ENCODE measurements around the gene MXRA7. TPM values are rescaled to one million over a fixed set of nuclear protein-coding genes. Genes with fewer than 3 reads are reported as not detected.
"Not testable (repeated sequence)": the region's sequence is repeated elsewhere in the genome, so short reads cannot be mapped to it uniquely, and the experiment has no call there.

MXRA7 gene
- total RNA-seq, 4 donors from 2014 or later, result 24.3 to 43.0 (median 30.6) TPM

GRCh38 chr17:76640550-76641380 lies 70.0 kb downstream of the MXRA7 start:
- no peaks in the 10 kb centered on the region for H3K36me3 ChIP-seq
- no peak overlapping the region for H3K27ac ChIP-seq
- no peak for ATAC-seq
- intact Hi-C loops (cut with DNase I; ENCODE audit: low total_unique reads) (no loop called here), in situ Hi-C loops (cut with MboI; ENCODE audit: low sequenced_read_pairs in 4 of 4) (no loop called here)
- H3K4me3 ChIP-seq, result no peak overlapping the region
- DNase-seq, result no peak
- no peaks in the 10 kb centered on the region for H3K9me3 ChIP-seq
- TF ChIP-seq CTCF (IDR thresholded peaks at IDR 0.05 in 4 of 5, conservative IDR thresholded peaks at IDR 0.05 in 1 of 5), result no peak
- TF ChIP-seq POLR2A (IDR thresholded peaks at IDR 0.05), result no peak
- peaks cover 0 to 3% of the 10 kb centered on the region in 2 donors for H3K4me1 ChIP-seq
- H3K27me3 ChIP-seq, result no peaks in the 10 kb centered on the region

- TF ChIP-seq CTCF (IDR thresholded peaks at IDR 0.05 in 4 of 5, conservative IDR thresholded peaks at IDR 0.05 in 1 of 5), result no peak
- TF ChIP-seq POLR2A (IDR thresholded peaks at IDR 0.05), result no peak
- DNase-seq (no peak), ATAC-seq (no peak)
- Histone ChIP-seq H3K4me3 (no peak overlapping the region), H3K27me3 (no peaks in the 10 kb centered on the region), H3K36me3 (no peaks in the 10 kb centered on the region), H3K27ac (no peak overlapping the region), H3K9me3 (no peaks in the 10 kb centered on the region), H3K4me1 (no peaks in the 10 kb centered on the region)
- intact Hi-C loops (cut with DNase I; ENCODE audit: low total_unique reads), result no loop called here
- in situ Hi-C loops (cut with MboI; ENCODE audit: low sequenced_read_pairs in 4 of 4), result no loop called here
These were observed 72.5 kb downstream of the MXRA7 start for GRCh38 chr17:76638263-76638662.

- H3K27ac ChIP-seq; intact Hi-C loops (cut with DNase I; ENCODE audit: low total_unique reads); H3K9me3 ChIP-seq; H3K27me3 ChIP-seq; DNase-seq; ATAC-seq; H3K36me3 ChIP-seq; in situ Hi-C loops (cut with MboI; ENCODE audit: low sequenced_read_pairs in 4 of 4); H3K4me3 ChIP-seq; H3K4me1 ChIP-seq: not testable (repeated sequence)
These were observed 74.1 kb downstream of the MXRA7 start for GRCh38 chr17:76636486-76637206.

GRCh38 chr17:76635659-76636360 lies 75.0 kb downstream of the MXRA7 start:
- Histone ChIP-seq H3K36me3 (no peaks in the 10 kb centered on the region), H3K4me3 (no peak overlapping the region), H3K27me3 (no peaks in the 10 kb centered on the region), H3K27ac (no peak overlapping the region), H3K4me1 (no peaks in the 10 kb centered on the region), H3K9me3 (no peaks in the 10 kb centered on the region)
- no peak for ATAC-seq
- in situ Hi-C loops (cut with MboI; ENCODE audit: low sequenced_read_pairs in 4 of 4), result no loop called here
- no peak for TF ChIP-seq POLR2A (IDR thresholded peaks at IDR 0.05)
- TF ChIP-seq CTCF (IDR thresholded peaks at IDR 0.05 in 4 of 5, conservative IDR thresholded peaks at IDR 0.05 in 1 of 5), result no peak
- intact Hi-C loops (cut with DNase I; ENCODE audit: low total_unique reads), result no loop called here
- DNase-seq, result no peak

- Histone ChIP-seq H3K36me3 (no peaks in the 10 kb centered on the region), H3K27me3 (no peaks in the 10 kb centered on the region), H3K9me3 (no peaks in the 10 kb centered on the region), H3K4me1 (no peaks in the 10 kb centered on the region), H3K4me3 (no peak overlapping the region), H3K27ac (no peak overlapping the region)
- DNase-seq (no peak), ATAC-seq (no peak)
- TF ChIP-seq POLR2A (IDR thresholded peaks at IDR 0.05) (no peak), CTCF (IDR thresholded peaks at IDR 0.05 in 4 of 5, conservative IDR thresholded peaks at IDR 0.05 in 1 of 5) (no peak)
- intact Hi-C loops (cut with DNase I; ENCODE audit: low total_unique reads) (no loop called here), in situ Hi-C loops (cut with MboI; ENCODE audit: low sequenced_read_pairs in 4 of 4) (no loop called here)
These were observed 75.7 kb downstream of the MXRA7 start for GRCh38 chr17:76635039-76635438.

Data from gastrocnemius medialis (tissue), 4 donors.